CD4-positive, CD25-positive, alpha-beta regulatory T cell (primary cell): ENCODE results near the gene PDE6B. TPM values are rescaled to one million over a fixed set of nuclear protein-coding genes. Genes with fewer than 3 reads are reported as not detected.
"Not testable (repeated sequence)": the region's sequence is repeated elsewhere in the genome, so short reads cannot be mapped to it uniquely, and the experiment has no call there.

Experiments
- ATAC-seq, 2 donors: fragments of 150-1000 bp; cut with Tn5 transposase; one replicate each; pipeline ENCODE4 v1.10.0; 2021; ENCODE audit warnings: low read depth in 2 of 2, moderate number of reproducible peaks in 2 of 2, moderate library complexity in 1 of 2
- DNase-seq, 3 donors: peaks; one replicate each; pipeline versions ENCODE4 v3.0.0 to v3.0.0-alpha.2; 2012 to 2022; ENCODE audit warnings: mixed read lengths in 1 of 3
- H3K27ac ChIP-seq: one replicate; pipeline ENCODE4 v1.7.0; 2013; ENCODE audit warnings: mild to moderate bottlenecking, low read length; ENCODE audit not compliant: insufficient read depth, poor library complexity, severe bottlenecking
- H3K27me3 ChIP-seq: one replicate; pipeline ENCODE4 v1.7.0; 2013; ENCODE audit warnings: low read length; ENCODE audit not compliant: control insufficient read depth, insufficient read depth
- H3K36me3 ChIP-seq: one replicate; pipeline ENCODE4 v1.7.0; 2013; ENCODE audit warnings: mild to moderate bottlenecking, low read length, moderate library complexity; ENCODE audit not compliant: control insufficient read depth, insufficient read depth
- H3K4me1 ChIP-seq: 2 replicates; pipeline ENCODE4 v1.7.0; 2013; ENCODE audit warnings: mild to moderate bottlenecking, low read length; ENCODE audit not compliant: insufficient read depth, control insufficient read depth, poor library complexity, severe bottlenecking
- H3K4me3 ChIP-seq: one replicate; pipeline ENCODE4 v1.7.0; 2013; ENCODE audit warnings: low read depth, mild to moderate bottlenecking, low read length, moderate library complexity
- H3K9me3 ChIP-seq, 2 experiments: 1 replicate in 1 of 2; 2 replicates in 1 of 2; pipeline ENCODE4 v1.7.0; 2013; ENCODE audit warnings: low read length in 2 of 2, mild to moderate bottlenecking in 1 of 2, moderate library complexity in 1 of 2; ENCODE audit not compliant: control insufficient read depth in 2 of 2
- H3K27ac Mint-ChIP-seq, 3 donors: one replicate each; pipeline ENCODE4 v1.8.0; 2020 to 2022; ENCODE audit warnings: mild to moderate bottlenecking in 3 of 3, mixed read lengths in 3 of 3, moderate library complexity in 2 of 3
- H3K27me3 Mint-ChIP-seq: one replicate; pipeline ENCODE4 v1.8.0; 2022; ENCODE audit warnings: mild to moderate bottlenecking, mixed read lengths
- H3K36me3 Mint-ChIP-seq: one replicate; pipeline ENCODE4 v1.8.0; 2020; ENCODE audit warnings: mixed read lengths
- H3K4me1 Mint-ChIP-seq, 4 donors: one replicate each; pipeline ENCODE4 v1.8.0; 2020 to 2022; ENCODE audit warnings: mixed read lengths in 4 of 4, mild to moderate bottlenecking in 1 of 4
- H3K4me3 Mint-ChIP-seq, 4 donors: one replicate each; pipeline ENCODE4 v1.8.0; 2020 to 2022; ENCODE audit warnings: mild to moderate bottlenecking in 4 of 4, mixed read lengths in 4 of 4, moderate library complexity in 3 of 4
- H3K9me3 Mint-ChIP-seq, 7 donors: one replicate each; pipeline ENCODE4 v1.8.0; 2020 to 2022; ENCODE audit warnings: mixed read lengths in 7 of 7, mild to moderate bottlenecking in 3 of 7, moderate library complexity in 2 of 7
- polyA plus RNA-seq, 4 donors: library from polyadenylated mRNA; unstranded; fragments of 300-500 nt; fragmentation: Illumina TruSeq; gene quantifications; one replicate each; pipeline ENCODE4 v1.2.3, GENCODE V29; 2021
- total RNA-seq: library from RNA; stranded (reverse); gene quantifications from one replicate; pipeline ENCODE4 v1.2.3, GENCODE V29; 2022

PDE6B gene
- total and polyA plus RNA-seq, 5 donors from 2014 or later = 12.3 to 19.8 (median 13.8) TPM

DNA sequence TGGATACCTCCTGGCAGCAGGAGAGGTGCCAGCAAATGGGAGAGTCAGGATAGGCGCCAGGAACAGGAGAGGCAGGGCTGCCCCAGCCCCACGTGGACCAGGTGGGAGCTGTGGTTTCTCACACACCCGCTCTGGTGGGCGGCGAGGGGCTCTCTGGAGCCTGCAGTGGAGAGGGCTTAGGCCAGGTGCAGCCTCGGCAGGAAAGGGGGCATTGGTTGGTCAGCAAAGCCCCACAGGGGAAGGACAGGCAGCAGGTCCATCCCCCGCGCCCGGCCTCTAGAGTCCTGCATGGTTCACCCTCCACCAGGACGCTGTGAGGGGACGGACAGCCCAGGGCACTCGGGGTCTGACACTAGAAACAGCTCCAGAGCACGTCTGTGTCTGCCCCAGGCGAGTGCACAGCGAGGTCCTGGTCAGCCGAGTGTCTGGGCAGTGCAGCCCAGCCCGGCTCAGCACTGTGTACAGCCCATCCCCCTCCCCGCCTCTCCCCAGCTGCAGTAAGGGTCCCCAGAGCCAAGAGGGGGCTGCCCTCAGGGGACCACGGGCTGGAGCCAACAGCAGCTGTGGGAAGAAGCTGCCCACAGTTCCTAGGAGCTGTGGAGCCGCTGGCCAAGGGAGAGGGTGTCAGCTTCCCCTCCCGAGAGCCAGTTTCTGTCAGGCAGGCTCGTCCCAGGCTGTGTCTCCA is 40.5 kb downstream of the PDE6B start:
- H3K36me3 ChIP-seq = peaks cover 5% of the 10 kb centered on the region
- peaks cover 8% of the 10 kb centered on the region for H3K4me1 ChIP-seq
- Mint-ChIP-seq H3K4me3 (peak overlapping the region in 1 of 4 donors; percentile 71), H3K4me1 (peaks cover 0 to 19% (median 5%) of the 10 kb centered on the region in 4 donors), H3K36me3 (peaks cover 12% of the 10 kb centered on the region), H3K9me3 (peaks cover 0 to 1% (median 0%) of the 10 kb centered on the region in 7 donors), H3K27ac (no peak overlapping the region), H3K27me3 (no peaks in the 10 kb centered on the region)
- H3K9me3 ChIP-seq = no peaks in the 10 kb centered on the region
- DNase-seq = no peak
- H3K27me3 ChIP-seq = no peaks in the 10 kb centered on the region
- no peak overlapping the region for H3K27ac ChIP-seq
- no peak for ATAC-seq
- no peak overlapping the region for H3K4me3 ChIP-seq

DNA sequence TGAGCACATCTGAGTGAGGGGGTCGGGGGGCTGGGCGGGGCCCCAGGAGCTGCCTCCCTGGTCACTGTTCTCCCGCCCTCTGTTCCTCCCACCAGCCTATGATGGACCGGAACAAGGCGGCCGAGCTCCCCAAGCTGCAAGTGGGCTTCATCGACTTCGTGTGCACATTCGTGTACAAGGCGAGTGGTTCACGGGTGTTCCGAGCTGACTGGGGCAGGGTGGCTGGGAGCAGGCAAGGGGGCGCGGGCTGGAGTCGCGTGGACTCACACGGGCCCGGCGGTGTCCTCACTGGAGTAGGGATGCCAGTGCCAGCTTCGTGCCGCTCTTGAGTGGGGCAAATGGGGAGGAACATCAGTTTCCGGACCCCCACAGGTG is 41.0 kb downstream of the PDE6B start:
- H3K9me3 ChIP-seq = no peaks in the 10 kb centered on the region
- peaks cover 8% of the 10 kb centered on the region for H3K36me3 ChIP-seq
- no peaks in the 10 kb centered on the region for H3K27me3 Mint-ChIP-seq
- H3K4me3 Mint-ChIP-seq = no peak overlapping the region
- H3K4me1 Mint-ChIP-seq = peaks cover 0 to 19% (median 5%) of the 10 kb centered on the region in 4 donors
- peaks cover 0 to 1% (median 0%) of the 10 kb centered on the region in 7 donors for H3K9me3 Mint-ChIP-seq
- no peak overlapping the region for H3K27ac Mint-ChIP-seq
- H3K36me3 Mint-ChIP-seq = peaks cover 11% of the 10 kb centered on the region
- DNase-seq = no peak
- H3K27me3 ChIP-seq = no peaks in the 10 kb centered on the region
- ATAC-seq = no peak
- no peak overlapping the region for H3K4me3 ChIP-seq
- H3K27ac ChIP-seq = no peak overlapping the region
- peaks cover 8% of the 10 kb centered on the region for H3K4me1 ChIP-seq

DNA sequence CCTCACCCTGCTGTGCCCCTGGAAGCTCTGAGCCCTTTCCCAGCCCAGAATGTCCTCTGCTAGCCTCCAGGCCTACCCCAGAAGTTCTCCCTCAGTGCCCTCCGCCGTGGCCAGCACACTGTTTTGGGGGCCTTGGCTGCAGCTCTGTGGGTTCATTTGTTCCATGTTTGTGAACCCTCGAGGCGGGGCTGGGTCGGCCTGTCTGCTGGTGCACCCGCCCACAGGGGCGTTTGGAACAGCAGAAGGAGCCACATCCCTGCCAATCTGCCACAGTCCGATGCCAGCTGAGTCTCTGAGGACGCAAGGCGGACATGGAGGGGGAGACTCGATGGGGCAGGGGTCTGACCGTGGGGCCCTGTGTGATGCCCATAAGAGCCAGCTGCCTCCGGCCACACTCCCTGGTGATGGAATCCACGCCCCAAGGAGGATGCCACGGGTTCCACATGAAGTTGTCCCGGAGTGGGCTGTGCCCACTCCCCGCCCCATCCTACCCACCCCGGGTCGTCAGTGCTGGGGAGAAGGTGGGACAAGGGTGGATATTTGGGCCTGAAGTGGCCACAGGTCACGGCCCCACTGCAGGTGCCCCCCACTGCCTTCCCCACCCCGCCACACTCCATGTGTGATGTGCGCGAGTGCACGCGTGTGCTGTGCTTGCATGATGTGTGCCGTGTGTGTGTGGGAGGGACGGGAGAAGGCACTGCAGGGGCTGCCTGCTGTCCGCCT is 41.6 kb downstream of the PDE6B start:
- DNase-seq (no peak), ATAC-seq (no peak)
- Mint-ChIP-seq H3K4me3 (peak overlapping the region in 2 of 4 donors; percentile 54 to 73), H3K27ac (no peak overlapping the region), H3K36me3 (peaks cover 7% of the 10 kb centered on the region), H3K27me3 (no peaks in the 10 kb centered on the region), H3K4me1 (peaks cover 0 to 19% (median 5%) of the 10 kb centered on the region in 4 donors), H3K9me3 (peaks cover 0 to 1% (median 0%) of the 10 kb centered on the region in 7 donors)
- peaks cover 8% of the 10 kb centered on the region for H3K4me1 ChIP-seq
- H3K27ac ChIP-seq = no peak overlapping the region
- H3K9me3 ChIP-seq = no peaks in the 10 kb centered on the region
- no peak overlapping the region for H3K4me3 ChIP-seq
- H3K36me3 ChIP-seq = peaks cover 13% of the 10 kb centered on the region
- H3K27me3 ChIP-seq = no peaks in the 10 kb centered on the region

DNA sequence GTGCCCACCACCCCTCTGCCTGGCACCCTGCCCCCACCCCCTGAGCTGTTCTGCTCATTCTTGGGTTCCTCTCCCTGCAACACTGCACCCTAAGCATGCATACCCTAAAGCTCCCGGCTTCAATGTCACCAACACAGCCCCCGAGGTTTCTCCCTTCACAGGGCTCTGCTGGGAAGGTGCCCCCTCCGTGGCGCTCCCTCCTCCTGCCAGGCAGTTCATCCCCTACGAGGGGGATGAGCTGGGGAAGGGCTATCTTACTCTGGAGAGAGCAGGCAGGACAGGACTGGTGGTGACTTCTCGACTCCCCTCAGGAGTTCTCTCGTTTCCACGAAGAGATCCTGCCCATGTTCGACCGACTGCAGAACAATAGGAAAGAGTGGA is 42.2 kb downstream of the PDE6B start:
- peak overlapping the region in 2 of 4 donors; percentile 54 to 73 for H3K4me3 Mint-ChIP-seq
- ATAC-seq = no peak
- H3K27me3 Mint-ChIP-seq = no peaks in the 10 kb centered on the region
- H3K36me3 Mint-ChIP-seq = peaks cover 10% of the 10 kb centered on the region
- H3K27ac ChIP-seq = no peak overlapping the region
- H3K36me3 ChIP-seq = peaks cover 18% of the 10 kb centered on the region
- DNase-seq = no peak
- peaks cover 0 to 19% (median 5%) of the 10 kb centered on the region in 4 donors for H3K4me1 Mint-ChIP-seq
- no peak overlapping the region for H3K27ac Mint-ChIP-seq
- peaks cover 0 to 1% (median 0%) of the 10 kb centered on the region in 7 donors for H3K9me3 Mint-ChIP-seq
- peaks cover 8% of the 10 kb centered on the region for H3K4me1 ChIP-seq
- no peaks in the 10 kb centered on the region for H3K9me3 ChIP-seq
- H3K4me3 ChIP-seq = no peak overlapping the region
- H3K27me3 ChIP-seq = no peaks in the 10 kb centered on the region

DNA sequence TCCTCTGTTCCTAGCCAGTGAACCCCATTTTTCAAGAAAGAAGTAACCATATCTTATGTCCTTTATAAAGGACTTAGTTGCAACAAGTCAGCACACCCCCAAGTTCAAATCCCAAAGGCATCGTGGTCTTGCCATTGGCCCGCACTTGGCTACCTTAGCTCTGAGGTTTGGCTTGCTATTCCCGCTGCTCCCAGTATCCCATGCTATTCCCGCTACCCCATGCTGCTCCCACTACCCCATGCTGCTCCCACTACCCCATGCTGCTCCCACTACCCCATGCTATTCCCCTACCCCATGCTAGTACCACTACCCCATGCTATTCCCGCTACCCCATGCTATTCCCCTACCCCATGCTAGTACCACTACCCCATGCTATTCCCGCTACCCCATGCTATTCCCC is 42.8 kb downstream of the PDE6B start:
- H3K27ac ChIP-seq, DNase-seq, H3K27me3 Mint-ChIP-seq, ATAC-seq, H3K4me3 ChIP-seq, H3K27me3 ChIP-seq, H3K27ac Mint-ChIP-seq, H3K9me3 Mint-ChIP-seq, H3K4me1 ChIP-seq, H3K9me3 ChIP-seq: not testable (repeated sequence)
- Mint-ChIP-seq H3K4me1 (peaks cover 0 to 22% (median 5%) of the 10 kb centered on the region in 4 donors), H3K4me3 (peak overlapping the region in 1 of 4 donors; percentile 54), H3K36me3 (peaks cover 10% of the 10 kb centered on the region)
- peaks cover 22% of the 10 kb centered on the region for H3K36me3 ChIP-seq

DNA sequence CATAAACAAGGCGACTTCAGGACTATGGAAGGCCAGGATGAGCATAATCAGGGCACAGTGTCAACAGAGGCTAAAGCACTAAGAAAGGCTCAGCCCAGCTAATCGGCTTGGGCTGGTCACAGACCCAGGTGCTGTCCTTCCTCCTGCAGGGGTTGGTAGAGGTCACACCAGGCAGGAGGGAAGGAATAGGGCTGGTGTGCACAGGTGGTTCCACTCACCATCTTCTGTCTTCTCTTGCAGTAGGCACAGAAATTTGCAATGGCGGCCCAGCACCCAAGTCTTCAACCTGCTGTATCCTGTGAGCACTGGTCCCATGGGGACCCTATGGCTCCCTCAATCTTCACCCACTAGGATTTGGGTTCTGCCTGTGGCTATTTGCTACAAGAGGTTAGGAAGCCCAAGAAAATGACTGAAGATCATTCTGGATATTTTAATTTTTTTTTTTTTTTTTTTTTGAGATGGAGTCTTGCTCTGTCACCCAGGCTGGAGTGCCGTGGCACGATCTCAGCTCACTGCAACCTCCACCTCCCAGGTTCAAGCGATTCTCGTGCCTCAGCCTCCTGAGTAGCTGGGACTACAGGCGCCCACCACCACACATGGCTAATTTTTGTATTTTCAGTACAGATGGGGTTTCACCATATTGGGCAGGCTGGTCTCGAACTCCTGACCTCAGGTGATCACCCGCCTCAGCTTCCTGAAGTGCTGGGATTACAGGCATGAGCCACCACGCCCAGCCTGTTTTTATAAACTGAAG is 44.6 kb downstream of the PDE6B start:
- peaks cover 10% of the 10 kb centered on the region for H3K36me3 Mint-ChIP-seq
- peaks cover 0 to 19% (median 0%) of the 10 kb centered on the region in 4 donors for H3K4me1 Mint-ChIP-seq
- H3K9me3 ChIP-seq, DNase-seq, H3K27ac ChIP-seq, H3K9me3 Mint-ChIP-seq, H3K27me3 Mint-ChIP-seq, H3K4me3 ChIP-seq, H3K27me3 ChIP-seq, ATAC-seq: not testable (repeated sequence)
- Histone ChIP-seq H3K36me3 (peaks cover 22% of the 10 kb centered on the region), H3K4me1 (peaks cover 12% of the 10 kb centered on the region)
- peak overlapping the region in 1 of 3 donors; percentile 32 for H3K27ac Mint-ChIP-seq
- peak overlapping the region in 2 of 4 donors; percentile 38 to 66 for H3K4me3 Mint-ChIP-seq

DNA sequence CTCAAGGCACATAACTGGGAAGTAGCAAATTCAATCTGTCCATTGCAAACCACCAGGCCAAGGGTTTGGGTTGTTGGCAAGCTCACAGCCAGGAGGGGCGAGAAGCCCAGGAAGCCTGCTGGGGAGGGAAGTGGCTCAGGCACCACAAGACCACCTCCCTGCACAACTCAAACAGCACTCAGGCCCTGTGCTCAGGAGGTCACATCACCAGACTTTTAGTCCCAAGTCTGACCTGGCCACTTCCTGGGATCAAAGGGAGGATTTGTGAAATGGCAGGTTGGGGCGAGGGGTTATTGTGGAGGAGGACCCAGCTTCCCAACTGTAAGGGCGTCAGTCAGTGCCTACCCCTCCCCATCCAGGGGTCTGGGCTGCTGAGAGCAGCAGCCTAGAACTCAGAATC is 46.4 kb downstream of the PDE6B start:
- ATAC-seq (no peak), DNase-seq (no peak)
- H3K27me3 ChIP-seq = no peaks in the 10 kb centered on the region
- H3K4me3 Mint-ChIP-seq = peak overlapping the region; percentile 47 to 91 (median 68)
- no peaks in the 10 kb centered on the region for H3K9me3 ChIP-seq
- no peaks in the 10 kb centered on the region for H3K27me3 Mint-ChIP-seq
- peaks cover 22% of the 10 kb centered on the region for H3K36me3 ChIP-seq
- no peaks in the 10 kb centered on the region for H3K9me3 Mint-ChIP-seq
- H3K4me1 ChIP-seq = peaks cover 21% of the 10 kb centered on the region
- peaks cover 10% of the 10 kb centered on the region for H3K36me3 Mint-ChIP-seq
- peaks cover 0 to 13% (median 0%) of the 10 kb centered on the region in 4 donors for H3K4me1 Mint-ChIP-seq
- no peak overlapping the region for H3K27ac ChIP-seq
- no peak overlapping the region for H3K4me3 ChIP-seq
- H3K27ac Mint-ChIP-seq = no peak overlapping the region
